ENCODE measurements around the gene FATE1.

DNA sequence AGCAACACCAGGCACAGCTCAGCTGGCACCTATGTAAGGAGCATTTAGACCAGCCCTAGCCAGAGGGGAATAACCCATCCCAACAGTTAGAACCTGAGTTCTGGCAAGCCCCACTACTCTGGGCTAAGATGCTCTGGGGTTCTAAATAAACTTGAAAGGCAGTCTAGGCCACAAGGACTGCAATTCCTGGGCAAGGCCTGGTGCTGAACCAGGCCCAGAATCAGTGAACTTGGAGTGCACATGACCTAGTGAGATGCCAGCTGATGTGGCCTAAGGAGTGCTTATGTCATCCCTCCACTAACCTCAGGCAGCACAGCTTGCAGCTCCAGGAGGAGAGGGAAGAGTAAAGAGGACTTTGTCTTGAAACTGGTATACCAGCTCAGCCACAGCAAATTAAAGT is 28.2 kb upstream of the FATE1 start:
- TF ChIP-seq CTCF (IDR thresholded peaks at IDR 0.05; ENCODE audit: borderline replicate concordance, extremely low read depth, low read length, poor library complexity, severe bottlenecking) (no peak), EZH2 (IDR thresholded peaks at IDR 0.05; ENCODE audit: borderline replicate concordance, low read depth, low read length, severe bottlenecking) (no peak)
